Gastrocnemius medialis (tissue), 4 donors: ENCODE results near the gene GKN2.
"Not testable (repeated sequence)": the region's sequence is repeated elsewhere in the genome, so short reads cannot be mapped to it uniquely, and the experiment has no call there.

ENCODE experiments used
- CTCF ChIP-seq, 5 experiments: fragments of 450-650 bp in 3 of 5; fragments of 200-600 bp in 2 of 5; sonication (generic) in 2 of 5; IDR thresholded peaks in 4 of 5; conservative IDR thresholded peaks in 1 of 5; 1 replicate in 4 of 5; 2 replicates in 1 of 5; pipeline ENCODE4 v1.5.1; 2016 to 2019; ENCODE audit warnings: antibody characterized with exemption in 5 of 5, mild to moderate bottlenecking in 3 of 5, moderate library complexity in 3 of 5
- POLR2A ChIP-seq, 2 donors: fragments of 450-650 bp; IDR thresholded peaks; one replicate each; pipeline ENCODE4 v1.6.1; 2017; ENCODE audit warnings: antibody characterized with exemption in 2 of 2, mild to moderate bottlenecking in 2 of 2, moderate library complexity in 2 of 2

- not testable (repeated sequence) for TF ChIP-seq CTCF (IDR thresholded peaks at IDR 0.05 in 4 of 5, conservative IDR thresholded peaks at IDR 0.05 in 1 of 5); POLR2A (IDR thresholded peaks at IDR 0.05)
Observed at GRCh38 chr2:68895981-68896380, 56.7 kb downstream of the GKN2 start.
